Stimulated activated CD4-positive, alpha-beta T cell treated with anti-CD3 and anti-CD28 coated beads, Interleukin-15, amount 100 ng/mL, for 24 hours (primary cell): Measurements from ENCODE around the gene SPEN.
"Not testable (repeated sequence)": the region's sequence is repeated elsewhere in the genome, so short reads cannot be mapped to it uniquely, and the experiment has no call there.

Experiments used
- DNase-seq: peaks from one replicate; pipeline ENCODE4 v3.0.0-alpha.2; 2020

Gene SPEN

DNA sequence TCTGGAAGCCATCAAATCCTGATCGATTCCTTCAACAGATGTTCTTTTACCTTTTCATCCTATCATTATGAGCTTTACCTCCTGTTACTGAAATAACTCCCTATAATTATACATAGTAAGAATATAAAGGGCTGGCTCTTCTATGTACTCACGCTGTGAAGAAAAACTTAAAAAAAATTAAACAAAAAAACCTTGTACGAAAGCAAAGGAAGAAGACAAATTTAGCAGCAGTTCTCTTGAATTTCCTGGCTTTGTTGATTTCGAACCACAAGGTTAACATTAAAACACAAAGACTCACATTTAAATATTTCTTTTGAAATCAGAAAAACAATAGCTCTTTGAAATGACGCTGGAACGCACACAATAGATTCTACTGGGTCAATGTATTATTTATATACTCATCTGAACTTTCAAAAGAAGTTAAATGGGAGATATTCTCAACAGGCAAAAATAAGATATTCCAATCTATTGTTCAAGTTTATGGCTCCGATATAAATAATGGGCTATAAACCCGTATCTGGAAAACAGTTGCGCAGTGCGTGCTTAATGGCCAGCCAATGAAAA, 13.6 kb upstream of the SPEN start:
- DNase-seq, result no peak

DNA sequence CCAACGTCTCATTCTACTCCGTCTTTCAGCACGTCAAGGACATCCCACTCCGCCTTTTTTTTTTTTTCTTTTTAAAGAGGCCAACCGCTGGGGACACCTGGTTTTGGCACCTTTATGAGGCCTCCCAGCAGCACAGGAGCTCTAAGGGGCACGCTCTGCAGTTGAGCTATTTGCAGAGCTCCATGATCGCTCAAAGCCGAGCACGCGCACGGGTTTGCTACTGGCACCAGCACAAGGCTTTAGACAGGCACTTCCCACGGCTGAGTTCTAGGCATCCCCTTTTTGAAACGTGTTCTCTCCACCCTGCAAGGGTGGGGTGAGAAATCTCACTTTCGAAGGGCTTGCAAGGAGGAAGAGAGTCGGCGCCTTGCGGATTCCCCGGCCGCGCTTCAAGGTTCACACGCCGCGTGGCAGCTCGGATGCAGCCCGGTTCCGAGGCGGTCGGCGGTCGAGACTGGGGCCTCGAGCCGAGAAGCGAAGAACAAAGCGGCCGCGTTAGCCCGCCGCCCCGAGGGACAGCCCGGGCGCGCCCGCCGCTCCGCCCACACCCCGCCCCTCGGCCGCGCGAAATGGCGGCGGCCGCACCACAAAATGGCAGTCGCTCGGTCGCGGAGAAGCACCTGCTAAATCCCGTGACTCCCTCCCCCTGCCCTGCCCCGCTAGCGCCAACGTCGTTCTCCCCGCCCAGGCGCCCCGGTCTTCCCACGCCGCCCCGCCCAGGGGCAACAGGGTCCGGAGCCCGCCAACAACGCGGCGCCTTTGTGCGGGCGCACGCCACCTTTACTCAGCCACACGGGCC, 12.9 kb upstream of the SPEN start:
- peak; percentile 93 for DNase-seq

DNA sequence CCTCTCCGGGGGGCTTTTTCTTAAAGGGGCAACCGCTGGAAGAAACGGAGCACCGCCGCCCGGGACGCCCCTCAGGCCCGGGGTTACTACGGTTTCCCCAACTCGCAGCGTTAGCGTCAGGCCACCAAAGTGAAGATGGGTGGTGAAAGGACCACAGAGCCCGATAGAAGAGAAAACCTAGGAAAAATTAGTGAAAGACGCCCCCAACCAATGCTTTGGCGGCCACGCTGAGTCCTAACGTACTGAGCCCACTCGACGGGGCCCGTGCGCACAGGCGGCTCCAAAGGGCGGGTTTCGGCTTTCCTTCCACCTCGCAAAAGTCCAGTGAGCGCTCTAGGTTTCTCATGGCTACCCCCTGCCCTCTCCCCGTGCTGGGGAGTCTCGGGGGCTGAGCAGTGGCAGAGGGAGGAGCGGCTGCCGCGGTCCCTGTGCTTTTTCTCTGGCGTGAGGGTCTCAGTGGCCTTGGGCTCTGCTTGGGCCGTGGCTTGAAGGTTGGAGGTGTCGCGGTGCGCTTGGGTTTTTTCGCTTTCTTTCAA, 12.2 kb upstream of the SPEN start:
- no peak for DNase-seq

DNA sequence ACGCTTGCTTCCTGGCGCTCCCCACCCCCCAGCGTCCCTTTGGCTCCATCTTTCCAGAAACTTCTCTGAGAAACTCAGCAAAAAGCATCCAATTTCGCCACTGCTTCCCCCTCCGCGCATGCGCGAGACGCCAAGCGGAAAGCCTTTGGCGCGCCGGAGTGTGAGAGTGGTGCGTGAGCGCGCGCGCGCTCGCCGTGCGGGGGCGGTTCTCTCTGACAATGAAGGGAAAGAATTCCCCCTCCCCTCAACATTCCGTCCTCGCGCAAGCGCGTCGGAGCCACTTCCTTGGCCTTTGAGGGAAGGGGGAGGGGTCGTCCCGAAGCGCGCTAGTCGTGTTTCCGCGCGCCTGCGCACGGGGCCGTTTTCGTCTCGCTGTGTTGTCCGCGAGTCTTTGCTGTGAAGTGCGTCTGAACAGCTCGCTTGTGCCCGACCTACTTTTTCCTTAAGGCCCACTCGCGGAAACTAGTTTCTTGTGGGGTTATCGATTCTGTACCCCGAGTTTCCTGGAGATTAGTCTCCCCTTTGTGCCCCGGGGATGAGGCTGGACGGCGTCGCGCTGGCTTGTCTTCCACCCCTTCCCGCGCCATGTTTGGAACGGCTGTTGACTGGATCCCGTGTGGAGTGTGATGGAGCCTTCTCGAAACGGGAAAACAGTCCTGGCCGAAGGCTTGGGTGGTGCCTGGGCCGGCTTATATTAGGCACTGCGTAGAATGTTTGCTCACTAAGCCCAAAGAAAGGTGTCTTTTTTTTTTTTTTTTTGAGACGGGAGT, 11.6 kb upstream of the SPEN start:
- peak; percentile 100 for DNase-seq

DNA sequence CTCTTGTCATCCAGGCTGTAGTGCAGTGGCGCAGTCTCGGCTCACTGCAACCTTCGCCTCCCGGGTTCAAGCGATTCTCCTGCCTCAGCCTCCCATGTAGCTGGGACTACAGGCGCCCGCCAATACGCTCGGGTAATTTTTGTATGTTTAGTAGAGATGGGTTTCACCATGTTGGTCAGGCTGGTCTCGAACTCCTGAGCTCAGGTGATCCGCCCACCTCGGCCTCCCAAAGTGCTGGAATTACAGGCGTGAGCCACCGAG, 11.1 kb upstream of the SPEN start:
- not testable (repeated sequence) for DNase-seq

DNA sequence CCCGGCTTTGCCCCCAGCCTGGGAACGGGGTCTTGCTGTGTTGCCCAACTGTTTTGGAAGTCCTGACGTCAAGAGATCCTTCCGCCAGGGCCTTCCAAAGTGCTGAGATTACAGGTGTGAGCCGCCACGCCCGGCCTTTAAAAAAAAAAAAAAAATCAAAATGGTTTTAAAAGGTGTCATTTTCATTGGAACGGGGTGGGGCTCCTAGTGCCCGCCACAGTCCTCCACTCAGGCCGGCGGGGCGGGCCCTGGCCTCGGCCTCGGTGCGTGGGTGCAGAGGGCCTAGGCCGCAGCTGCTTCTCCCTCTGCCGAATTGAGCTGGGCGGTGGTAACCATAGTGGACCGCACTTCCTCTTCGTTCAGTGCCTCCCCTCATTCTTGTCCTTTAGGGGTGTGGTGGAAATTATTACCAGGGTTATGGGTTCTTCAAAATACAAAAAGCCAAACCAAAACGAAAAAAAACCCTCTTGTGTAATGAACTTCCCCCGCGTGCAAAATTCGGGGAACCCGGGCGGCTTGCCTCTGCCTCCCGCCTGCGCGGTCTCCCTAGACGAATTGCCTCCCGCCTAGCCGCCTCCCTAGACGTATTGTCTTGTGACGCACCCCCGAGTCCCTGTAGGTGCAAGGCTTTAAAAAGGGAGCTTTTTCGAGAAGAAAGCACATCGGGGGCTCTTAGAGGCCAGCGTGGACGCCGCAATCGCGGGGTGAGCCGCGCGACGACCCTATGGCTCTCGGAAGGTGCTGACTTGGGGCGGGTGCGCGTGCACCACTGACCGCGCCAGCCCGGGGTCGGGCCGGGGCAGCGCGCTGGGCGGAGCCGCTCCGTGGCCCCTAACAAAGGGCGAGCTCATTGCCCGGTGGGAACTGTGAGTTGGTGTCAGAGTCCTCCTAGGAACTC, 10.5 kb upstream of the SPEN start:
- peak; percentile 69 for DNase-seq

DNA sequence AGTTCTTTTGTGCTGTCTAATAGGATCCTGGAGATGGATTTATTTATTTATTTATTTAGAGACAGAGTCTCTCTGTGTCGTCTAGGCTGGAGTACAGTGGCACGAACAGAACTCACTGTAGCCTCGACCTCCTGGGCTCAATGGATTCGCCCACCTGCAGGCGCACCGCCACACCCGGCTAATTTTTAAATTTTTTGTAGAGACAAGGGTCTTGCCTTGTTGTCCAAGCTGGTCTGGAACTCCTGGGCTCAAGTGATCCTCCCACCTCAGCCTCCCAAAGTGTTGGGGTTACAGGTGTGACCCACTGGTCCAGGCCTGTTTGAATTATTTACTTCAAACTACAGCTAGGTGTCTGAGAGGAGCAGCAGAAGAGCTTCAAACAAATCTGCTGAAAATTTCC, 9.6 kb upstream of the SPEN start:
- no peak for DNase-seq

DNA sequence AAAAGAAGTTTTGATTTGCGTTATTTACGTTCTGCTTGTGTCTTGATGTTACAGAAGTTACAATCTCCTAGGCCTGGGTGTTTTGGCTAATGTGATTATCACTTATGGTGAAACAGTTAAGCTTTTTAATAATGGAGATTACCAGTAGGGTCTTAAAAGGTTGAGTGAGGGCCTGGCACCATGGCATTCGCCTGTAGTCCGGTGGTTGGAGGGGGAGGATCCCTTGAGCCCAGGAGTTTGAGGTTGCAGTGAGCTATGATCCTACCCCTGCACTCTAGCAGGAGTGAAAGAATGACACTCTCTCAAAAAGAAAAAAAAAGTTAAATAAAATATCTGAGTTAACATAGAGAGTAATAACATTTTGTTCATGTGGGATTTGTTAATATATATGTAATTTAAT, 8.8 kb upstream of the SPEN start:
- DNase-seq, result no peak

DNA sequence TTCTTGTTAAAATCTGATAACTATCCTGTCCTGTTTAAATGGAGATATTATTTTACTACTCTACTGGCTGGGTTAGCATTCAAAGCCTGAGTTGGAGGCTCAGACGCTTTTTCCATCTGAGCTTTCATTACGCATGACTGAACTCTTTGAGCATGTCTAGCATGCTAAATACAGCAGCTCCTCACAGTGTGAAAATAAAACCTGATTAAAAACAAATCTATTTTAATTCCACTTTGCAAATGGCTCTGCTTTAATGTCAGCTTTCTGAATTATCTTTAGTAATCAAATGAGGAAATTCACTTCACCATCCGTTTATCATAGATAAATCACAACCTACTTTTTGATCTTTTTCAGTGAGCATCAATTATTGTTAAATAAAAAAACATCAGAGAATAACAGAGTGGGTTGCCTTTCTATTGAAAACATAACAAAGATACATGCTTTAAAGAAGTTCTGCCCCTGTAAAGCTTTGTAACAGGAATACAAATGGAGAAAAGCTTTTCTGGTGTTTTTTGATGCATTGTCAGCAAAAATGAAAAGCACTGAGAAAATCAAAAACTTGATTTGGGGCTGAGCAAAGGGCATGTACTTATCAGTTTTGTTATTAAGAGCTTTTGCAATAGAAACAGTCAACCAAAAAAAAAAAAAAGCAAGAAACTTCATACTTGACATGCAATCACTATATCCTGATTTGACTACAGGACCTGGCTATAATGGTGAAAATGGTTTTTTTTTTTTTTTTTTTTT, 3.5 kb upstream of the SPEN start:
- DNase-seq, result no peak

DNA sequence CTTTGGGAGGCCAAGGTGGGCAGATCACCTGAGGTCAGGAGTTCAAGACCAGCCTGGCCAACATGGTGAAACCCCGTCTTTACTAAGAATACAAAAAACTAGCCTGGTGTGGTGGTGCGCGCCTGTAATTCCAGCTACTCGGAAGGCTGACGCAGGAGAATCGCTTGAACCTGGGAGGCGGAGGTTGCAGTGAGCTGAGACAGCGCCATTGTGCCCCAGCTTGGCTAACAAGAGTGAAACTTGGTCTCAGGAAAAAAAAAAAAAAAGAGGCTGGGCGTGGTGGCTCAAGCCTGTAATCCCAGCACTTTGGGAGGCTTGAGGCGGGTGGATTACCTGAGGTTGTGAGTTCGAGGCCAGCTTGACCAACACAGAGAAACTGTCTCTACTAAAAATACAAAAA, 1.5 kb upstream of the SPEN start:
- DNase-seq, result not testable (repeated sequence)

DNA sequence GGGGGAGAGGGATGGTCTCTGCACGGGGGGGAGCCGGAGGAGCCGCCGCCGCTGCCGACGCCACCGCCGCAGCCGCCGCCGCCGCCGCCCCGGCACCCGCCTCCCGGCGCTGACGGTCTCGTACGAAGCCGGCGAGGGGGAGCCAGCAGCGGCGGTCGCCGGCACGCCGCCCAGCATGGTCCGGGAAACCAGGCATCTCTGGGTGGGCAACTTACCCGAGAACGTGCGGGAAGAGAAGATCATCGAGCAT, 311 bp downstream of the SPEN start:
- no peak for DNase-seq

DNA sequence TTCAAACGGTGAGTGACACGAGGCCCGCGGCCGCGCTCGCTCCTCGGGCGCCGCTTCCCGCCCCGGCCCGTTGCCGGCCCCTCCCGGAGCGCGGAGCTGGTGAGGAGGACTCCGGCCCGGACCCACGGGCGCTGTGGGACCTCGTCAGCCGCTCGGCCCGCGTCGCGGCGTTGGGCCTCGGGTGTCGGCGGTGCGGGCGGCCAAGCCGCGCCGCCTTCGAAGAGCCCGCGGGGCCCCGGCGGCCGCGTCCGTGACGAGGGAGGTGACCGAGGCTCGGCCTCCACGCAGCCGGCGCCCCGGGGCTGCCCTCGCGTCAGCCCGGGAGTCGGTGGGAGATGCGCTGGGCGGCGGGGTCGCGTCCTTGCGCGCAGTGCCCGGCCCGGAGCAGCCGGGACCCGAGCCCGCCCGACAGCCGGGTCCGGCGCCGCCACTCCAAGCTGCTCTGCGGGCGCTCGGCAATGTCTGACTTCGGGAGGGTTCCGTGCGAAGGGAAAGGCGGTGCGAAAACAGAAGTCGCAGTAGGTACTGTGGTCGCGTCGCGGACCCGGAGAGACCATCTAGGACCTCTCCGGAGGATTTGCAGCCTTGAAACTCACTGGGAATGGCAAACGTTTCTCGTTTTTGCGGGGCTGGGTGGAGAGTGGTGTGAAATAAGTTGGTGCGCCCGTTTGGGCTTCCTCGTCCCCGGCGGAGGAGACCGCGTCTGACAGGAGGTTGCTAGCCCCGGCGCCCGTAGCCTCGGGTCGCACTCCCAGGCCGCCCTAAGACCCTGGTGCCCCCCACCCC, 829 bp downstream of the SPEN start:
- DNase-seq, result peak; percentile 63

DNA sequence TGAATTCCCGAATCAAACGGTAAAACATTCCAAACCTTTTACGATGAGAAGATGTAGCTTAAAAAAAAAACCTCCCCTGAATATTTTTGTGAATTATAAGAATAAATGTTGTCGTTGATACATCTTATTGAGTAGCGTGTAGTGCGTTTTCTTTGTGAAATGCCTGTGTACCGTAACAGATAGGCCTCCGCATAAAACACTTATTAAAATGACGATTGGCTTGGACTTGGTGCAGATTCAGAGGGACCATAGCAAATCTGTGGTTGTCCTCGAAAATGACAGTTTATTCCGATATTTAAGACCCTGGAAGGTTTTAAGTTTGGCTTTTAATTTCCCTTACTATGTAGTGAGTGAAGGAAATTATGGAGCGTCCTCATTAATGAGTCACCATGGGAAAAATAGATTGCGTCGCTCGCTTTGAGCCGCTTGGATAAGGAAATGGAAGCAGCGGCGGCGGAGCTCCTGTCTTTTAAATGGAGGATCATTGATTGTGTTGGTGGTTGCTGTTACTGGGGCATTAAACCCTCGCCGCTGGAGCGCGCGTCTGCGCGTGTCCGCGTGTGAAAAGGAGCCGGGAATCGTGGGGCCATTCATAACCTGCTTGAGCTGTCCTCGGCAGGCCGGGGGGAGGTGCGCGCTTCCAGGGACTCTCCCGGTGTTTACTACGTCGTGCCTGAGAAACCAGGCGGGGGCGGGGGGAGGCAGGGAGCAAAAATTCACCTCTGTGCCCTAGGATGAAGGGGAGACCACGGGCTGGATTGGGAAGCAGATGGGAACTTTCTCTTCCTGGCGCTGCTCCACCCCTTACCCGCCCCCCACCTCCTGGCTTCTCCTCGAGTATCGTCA, 1.6 kb downstream of the SPEN start:
- DNase-seq, result peak; percentile 80

DNA sequence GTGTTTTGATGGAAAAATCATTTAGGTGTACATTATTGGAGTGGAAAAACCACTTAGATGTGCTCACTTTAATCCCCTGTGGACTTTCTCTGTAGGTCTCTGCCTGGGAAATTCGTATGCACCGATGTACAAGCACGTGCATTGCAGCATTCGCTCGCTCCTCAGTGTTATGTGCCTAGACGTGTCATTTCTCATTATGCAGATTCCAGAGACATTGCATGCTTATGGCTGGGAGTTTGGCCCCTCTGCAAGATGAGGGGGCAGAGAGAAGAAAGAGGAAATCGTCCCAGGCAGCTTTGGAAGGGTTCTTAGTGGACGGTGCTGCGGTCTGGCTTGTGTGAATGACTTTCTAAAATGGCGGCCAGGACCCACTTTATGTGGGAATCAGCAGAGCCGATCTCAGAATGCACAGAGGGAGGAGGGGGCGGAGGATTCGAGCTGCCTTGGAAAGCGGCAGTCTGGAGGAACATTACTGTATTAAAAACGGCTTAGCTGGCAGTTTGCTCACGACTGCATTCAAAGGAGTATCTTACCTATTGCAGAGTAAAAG, 2.3 kb downstream of the SPEN start:
- DNase-seq, result peak; percentile 64

DNA sequence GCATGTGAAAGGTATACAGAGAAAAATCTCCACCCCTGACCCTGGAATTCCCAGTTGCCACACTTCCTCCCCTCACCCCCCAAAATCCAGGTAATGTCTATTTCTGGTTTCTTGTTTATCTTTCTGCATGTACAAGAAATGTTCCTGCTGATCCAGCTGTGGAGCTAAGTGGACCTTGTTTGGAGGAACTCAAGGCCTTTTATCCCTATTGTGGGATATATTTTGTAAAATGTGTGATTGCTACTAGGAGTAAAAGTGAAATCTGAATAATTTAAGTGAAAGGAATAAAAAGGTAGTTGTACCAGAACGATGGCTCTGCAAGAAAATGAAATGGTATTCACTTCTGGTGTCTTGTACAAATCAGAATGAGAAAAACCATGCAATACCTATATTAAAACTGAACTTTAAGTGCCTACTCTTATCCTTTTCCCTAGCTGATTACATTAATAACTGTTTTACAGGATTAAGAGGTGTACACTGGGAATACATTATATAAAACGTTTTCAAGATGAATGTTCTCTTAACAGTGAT, 3.0 kb downstream of the SPEN start:
- DNase-seq, result no peak

DNA sequence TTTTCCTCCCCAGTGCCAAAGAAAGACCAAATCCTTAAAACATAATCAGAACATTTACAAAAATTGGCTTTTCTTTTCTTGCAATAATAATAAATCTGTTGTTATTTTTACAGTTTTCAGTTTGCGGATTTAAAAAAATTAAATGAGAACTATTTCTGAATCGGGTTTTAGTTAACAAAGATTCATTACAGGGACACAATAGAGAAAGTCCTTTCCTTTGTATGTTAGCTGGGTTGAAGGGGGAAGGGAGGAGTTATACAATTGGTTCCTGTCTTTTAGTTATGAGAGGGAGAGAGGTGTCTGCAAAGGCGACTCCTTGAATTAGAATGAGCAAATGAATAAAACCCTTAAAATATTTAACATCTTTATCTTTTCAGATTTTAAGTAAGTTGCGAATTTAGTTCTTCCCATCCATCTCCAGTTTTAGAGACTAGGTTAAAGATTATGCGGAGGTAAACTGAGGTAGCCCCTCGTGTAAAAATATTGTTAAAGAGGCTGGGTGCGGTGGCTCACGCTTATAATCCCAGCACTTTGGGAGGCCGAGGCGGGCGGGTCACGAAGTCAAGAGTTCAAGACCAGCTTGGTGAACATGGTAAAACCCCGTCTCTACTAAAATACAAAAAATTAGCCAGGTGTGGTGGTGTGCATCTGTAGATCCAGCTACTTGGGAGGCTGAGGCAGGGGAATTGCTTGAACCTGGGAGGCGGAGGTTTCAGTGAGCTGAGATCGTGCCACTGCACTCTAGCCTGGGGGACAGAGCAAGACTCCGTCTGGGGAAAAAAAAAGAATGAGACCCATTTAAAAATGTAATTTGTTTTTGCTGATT, 3.9 kb downstream of the SPEN start:
- DNase-seq, result no peak

DNA sequence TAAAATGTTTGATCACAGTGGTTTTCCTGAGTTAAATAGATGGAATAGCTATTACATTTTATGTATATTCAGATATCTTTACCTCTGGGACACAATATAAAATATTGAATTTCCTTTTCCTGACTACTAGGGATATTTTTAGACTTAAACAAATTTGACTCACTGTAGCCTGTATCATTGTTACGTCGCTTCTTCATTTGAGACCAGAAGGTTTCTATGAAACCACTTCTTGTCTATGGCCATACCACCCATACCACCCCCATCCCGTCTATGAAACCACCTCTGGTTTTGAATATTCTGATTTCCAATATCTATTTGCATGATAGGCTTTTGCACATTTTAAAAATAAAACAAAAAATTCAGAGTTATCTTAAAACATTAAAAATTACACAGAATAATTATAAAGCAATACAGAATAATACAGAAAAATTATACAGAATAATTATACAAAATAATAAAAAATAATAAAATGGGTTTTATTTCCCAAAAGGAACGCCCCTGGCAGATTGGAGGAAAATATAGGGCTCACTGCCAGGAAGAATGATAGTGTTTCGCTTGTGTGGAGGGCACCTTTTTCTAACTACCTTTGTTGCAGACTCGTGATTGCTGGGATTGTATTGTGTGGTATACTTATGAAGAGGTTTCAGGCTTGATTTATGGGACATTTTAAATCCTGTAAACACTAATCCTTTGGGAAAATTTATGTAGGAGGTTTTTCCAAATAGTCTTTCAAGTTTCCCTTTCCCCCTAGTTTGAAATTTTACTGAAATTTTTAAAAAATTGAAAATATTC, 4.7 kb downstream of the SPEN start:
- peak; percentile 19 for DNase-seq

DNA sequence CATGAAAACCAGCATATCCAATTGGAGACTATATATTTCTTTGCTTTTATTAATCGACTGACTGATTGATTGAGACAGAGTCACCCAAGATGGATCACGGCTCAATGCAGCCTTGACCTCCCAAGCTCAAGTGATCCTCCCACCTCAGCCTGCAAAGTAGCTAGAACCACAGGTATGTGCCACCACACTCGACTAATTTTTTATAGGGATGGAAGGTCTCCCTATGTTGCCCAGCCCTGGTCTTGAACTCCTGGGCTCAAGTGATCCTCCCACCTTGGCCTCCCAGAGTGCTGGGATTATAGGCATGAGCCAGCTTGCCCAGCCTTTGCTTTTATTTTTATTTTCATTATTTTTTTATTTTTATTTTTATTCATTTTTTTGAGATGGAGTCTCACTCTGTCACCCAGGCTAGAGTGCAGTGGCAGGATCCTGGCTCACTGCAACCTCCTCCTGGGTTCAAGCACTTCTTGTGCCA, 5.4 kb downstream of the SPEN start:
- no peak for DNase-seq
